GM12892 (cell line): ENCODE data around the gene RHOT2.

Source experiments
- POLR2A ChIP-seq: IDR thresholded peaks from 2 replicates; pipeline ENCODE4 v1.6.1; 2011; ENCODE audit warnings: low read depth, low read length, control low read depth
- POLR2AphosphoS5 ChIP-seq: IDR thresholded peaks from 2 replicates; pipeline ENCODE4 v1.6.1; 2011; ENCODE audit warnings: low read depth, low read length, control low read depth
- TAF1 ChIP-seq: IDR thresholded peaks from 2 replicates; pipeline ENCODE4 v1.6.1; 2011; ENCODE audit warnings: low read depth, mild to moderate bottlenecking, control low read depth, low read length, borderline replicate concordance

DNA sequence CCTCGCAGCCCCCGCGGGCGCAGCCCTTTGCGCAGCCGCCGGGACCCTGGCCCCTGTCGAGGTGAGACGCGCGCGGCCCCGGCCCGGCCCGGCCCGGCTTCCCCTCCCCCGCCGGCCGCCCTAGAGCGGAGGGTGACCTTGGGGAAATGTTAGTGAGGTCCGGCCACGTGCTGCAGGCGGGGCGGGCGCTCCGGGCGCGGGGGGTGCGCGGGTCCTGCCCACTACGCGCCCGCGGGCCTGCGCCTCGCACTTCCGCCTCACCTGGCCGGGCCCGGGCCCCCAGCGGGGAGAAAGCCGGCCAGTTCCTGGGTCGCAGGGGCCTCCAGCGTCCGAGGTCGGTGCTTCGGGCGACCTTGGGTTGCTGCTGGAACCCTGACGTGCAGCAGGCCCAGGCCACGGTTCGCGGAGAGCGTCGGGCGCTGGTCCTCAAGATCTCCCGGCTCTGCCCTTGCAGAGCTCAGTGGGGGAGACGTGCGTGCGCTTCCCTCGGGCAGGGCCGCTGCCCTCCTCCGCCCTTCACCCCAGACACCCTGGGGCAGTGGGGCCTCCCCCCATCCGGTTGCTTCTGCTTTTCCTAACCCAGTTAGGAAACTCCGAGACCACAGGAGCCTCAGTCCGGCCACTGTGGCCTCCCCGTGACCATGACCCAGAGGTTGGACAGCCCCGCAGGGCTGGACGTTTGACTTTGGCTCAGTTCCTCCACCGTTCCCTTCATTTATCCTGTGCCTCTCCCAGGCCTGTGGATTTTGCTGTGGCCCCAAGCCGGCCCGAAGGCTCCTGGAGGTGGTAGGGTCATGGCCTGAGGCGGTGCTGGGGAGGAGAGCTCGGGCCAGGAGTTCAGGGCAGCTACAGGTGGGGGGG lies 25.5 kb upstream of the RHOT2 start:
- TF ChIP-seq POLR2A, result no peak; the same call in 1 of the 2 replicates
- no peak for TF ChIP-seq POLR2AphosphoS5
- no peak for TF ChIP-seq TAF1
